SK-N-SH treated with all-trans-retinoic acid at 6 μM for 48 hours (cell line): ENCODE data around the gene ACOT13.
A peak's percentile ranks its signal among the peaks of the same experiment; 100 is the strongest.
"Not testable (repeated sequence)": the region's sequence is repeated elsewhere in the genome, so short reads cannot be mapped to it uniquely, and the experiment has no call there.

Experiments used
- ATAC-seq: fragments of 200-7000 bp; cut with Tn5 transposase; 3 replicates; pipeline ENCODE4 v1.9.1; 2020; ENCODE audit warnings: mild to moderate bottlenecking, moderate library complexity
- ARNTL ChIP-seq: fragments of 450-650 bp; formaldehyde crosslinking; IDR thresholded peaks from 2 replicates; pipeline ENCODE4 v1.5.0; 2020; ENCODE audit warnings: low read depth, mild to moderate bottlenecking, moderate library complexity, borderline replicate concordance
- GLIS3 ChIP-seq: fragments of 250-450 bp; sonication (Bioruptor Pico); IDR thresholded peaks from 2 replicates; pipeline ENCODE4 v1.5.0; 2020; ENCODE audit warnings: mild to moderate bottlenecking, moderate library complexity
- ISL1 ChIP-seq: fragments of 250-450 bp; sonication (Bioruptor Pico); IDR thresholded peaks from 2 replicates; pipeline ENCODE4 v2.1.2; 2022; ENCODE audit warnings: mild to moderate bottlenecking, moderate library complexity
- OSR1 ChIP-seq: fragments of 250-450 bp; sonication (Bioruptor Pico); IDR thresholded peaks from 2 replicates; pipeline ENCODE4 v1.8.0; 2022; ENCODE audit warnings: moderate library complexity, mild to moderate bottlenecking, inconsistent platforms
- PATZ1 ChIP-seq: fragments of 250-450 bp; sonication (Bioruptor Pico); IDR thresholded peaks from 2 replicates; pipeline ENCODE4 v1.8.0; 2020; ENCODE audit warnings: mild to moderate bottlenecking, moderate library complexity, borderline replicate concordance
- POU6F1 ChIP-seq: fragments of 250-450 bp; sonication (Bioruptor Pico); IDR thresholded peaks from 2 replicates; pipeline ENCODE4 v1.8.0; 2021; ENCODE audit warnings: low read depth, mild to moderate bottlenecking, moderate library complexity, borderline replicate concordance
- PPARA ChIP-seq: fragments of 250-450 bp; sonication (Bioruptor Pico); IDR thresholded peaks from 2 replicates; pipeline ENCODE4 v1.5.0; 2020; ENCODE audit warnings: mild to moderate bottlenecking, borderline replicate concordance
- RARB ChIP-seq: fragments of 250-450 bp; sonication (Bioruptor Pico); IDR thresholded peaks from 2 replicates; pipeline ENCODE4 v1.8.0; 2021; ENCODE audit warnings: mild to moderate bottlenecking, moderate library complexity
- SNAI2 ChIP-seq: fragments of 250-450 bp; sonication (Bioruptor Pico); IDR thresholded peaks from 2 replicates; pipeline ENCODE4 v1.5.0; 2020; ENCODE audit warnings: mild to moderate bottlenecking, moderate library complexity
- TCF4 ChIP-seq: fragments of 250-450 bp; sonication (Bioruptor Pico); IDR thresholded peaks from 2 replicates; pipeline ENCODE4 v1.8.0; 2021; ENCODE audit warnings: mild to moderate bottlenecking, moderate library complexity, borderline replicate concordance
- TOX ChIP-seq: fragments of 250-450 bp; sonication (Bioruptor Pico); IDR thresholded peaks from 2 replicates; pipeline ENCODE4 v1.8.0; 2021; ENCODE audit warnings: mild to moderate bottlenecking, moderate library complexity, borderline replicate concordance
- TSHZ2 ChIP-seq: fragments of 250-450 bp; sonication (Bioruptor Pico); IDR thresholded peaks from 2 replicates; pipeline ENCODE4 v1.5.0; 2020; ENCODE audit warnings: mild to moderate bottlenecking, moderate library complexity
- ZFP30 ChIP-seq: fragments of 450-650 bp; formaldehyde crosslinking; IDR thresholded peaks from 2 replicates; pipeline ENCODE4 v1.5.0; 2022; ENCODE audit warnings: mild to moderate bottlenecking, moderate library complexity
- ZNF565 ChIP-seq: fragments of 450-650 bp; formaldehyde crosslinking; conservative IDR thresholded peaks from 2 replicates; pipeline ENCODE4 v1.5.0; 2020; ENCODE audit warnings: low read depth, mild to moderate bottlenecking, moderate library complexity
- ZNF70 ChIP-seq: fragments of 450-650 bp; formaldehyde crosslinking; IDR thresholded peaks from 2 replicates; pipeline ENCODE4 v1.5.0; 2020; ENCODE audit warnings: mild to moderate bottlenecking, moderate library complexity
- ZNF8 ChIP-seq: fragments of 450-650 bp; formaldehyde crosslinking; IDR thresholded peaks from 2 replicates; pipeline ENCODE4 v1.5.0; 2020; ENCODE audit warnings: mild to moderate bottlenecking, moderate library complexity

Gene ACOT13

GRCh38 chr6:24710519-24711303 lies 43.8 kb downstream of the ACOT13 start:
- no peak for ATAC-seq
- TF ChIP-seq SNAI2 (no peak), ARNTL (CRISPR knock-in tag) (no peak)
- TF ChIP-seq, all 23 proteins: peak for 0

- not testable (repeated sequence) for ATAC-seq
Measured at GRCh38 chr6:24716602-24717148, 49.8 kb downstream of the ACOT13 start.

GRCh38 chr6:24718449-24719124 lies 51.7 kb downstream of the ACOT13 start:
- TF ChIP-seq GLIS3 (CRISPR knock-in tag), result no peak
- no peak for TF ChIP-seq RARB (CRISPR knock-in tag)
- TF ChIP-seq OSR1 (CRISPR knock-in tag), result no peak
- TF ChIP-seq ZNF8, result no peak
- no peak for TF ChIP-seq ZFP30 (CRISPR knock-in tag)
- TF ChIP-seq TCF4, result no peak
- no peak for TF ChIP-seq ZNF70 (CRISPR knock-in tag)
- no peak for ATAC-seq

- ATAC-seq, result no peak
Measured at GRCh38 chr6:24719125-24719971, 52.5 kb downstream of the ACOT13 start, which contains the start of gene C6orf62. Gene C6orf62, minus strand, starts transcription at chr6:24719154. Its CDS starts 486 bp downstream, at chr6:24718668.

GRCh38 chr6:24720131-24720603 lies 53.3 kb downstream of the ACOT13 start:
- ATAC-seq, result peak; percentile 30
- TF ChIP-seq TCF4, result no peak
- no peak for TF ChIP-seq PPARA (CRISPR knock-in tag)

More at GRCh38 chr6:24719125-24719971, 52.5 kb downstream of the ACOT13 start, which contains the start of gene C6orf62:
- TF ChIP-seq ISL1 (CRISPR knock-in tag) (no peak), PATZ1 (CRISPR knock-in tag) (0 out of 2 replicates have a peak, but pooled peaks have one; percentile 9)

GRCh38 chr6:24720604-24721460 lies 54.0 kb downstream of the ACOT13 start:
- ATAC-seq, result peak; percentile 96
- TF ChIP-seq PATZ1 (CRISPR knock-in tag) (peak; percentile 56; the same call in 1 of the 2 replicates), ISL1 (CRISPR knock-in tag) (no peak)
- TF ChIP-seq, all 23 proteins: peak for 1

- peak; percentile 77 for ATAC-seq
- TF ChIP-seq TOX (CRISPR knock-in tag) (no peak), POU6F1 (CRISPR knock-in tag) (0 out of 2 replicates have a peak, but pooled peaks have one; percentile 73), TSHZ2 (CRISPR knock-in tag) (no peak), ZNF8 (no peak), ZNF565 (no peak)
Measured at GRCh38 chr6:24721461-24722215, 54.8 kb downstream of the ACOT13 start.
